ENCODE data around the gene KLHL29.

Gene KLHL29

GRCh38 chr2:23366720-23367119 lies 18.3 kb upstream of the KLHL29 start:
- CTCF ChIA-PET, result no interaction called here
- TF ChIP-seq, protein P1, sequence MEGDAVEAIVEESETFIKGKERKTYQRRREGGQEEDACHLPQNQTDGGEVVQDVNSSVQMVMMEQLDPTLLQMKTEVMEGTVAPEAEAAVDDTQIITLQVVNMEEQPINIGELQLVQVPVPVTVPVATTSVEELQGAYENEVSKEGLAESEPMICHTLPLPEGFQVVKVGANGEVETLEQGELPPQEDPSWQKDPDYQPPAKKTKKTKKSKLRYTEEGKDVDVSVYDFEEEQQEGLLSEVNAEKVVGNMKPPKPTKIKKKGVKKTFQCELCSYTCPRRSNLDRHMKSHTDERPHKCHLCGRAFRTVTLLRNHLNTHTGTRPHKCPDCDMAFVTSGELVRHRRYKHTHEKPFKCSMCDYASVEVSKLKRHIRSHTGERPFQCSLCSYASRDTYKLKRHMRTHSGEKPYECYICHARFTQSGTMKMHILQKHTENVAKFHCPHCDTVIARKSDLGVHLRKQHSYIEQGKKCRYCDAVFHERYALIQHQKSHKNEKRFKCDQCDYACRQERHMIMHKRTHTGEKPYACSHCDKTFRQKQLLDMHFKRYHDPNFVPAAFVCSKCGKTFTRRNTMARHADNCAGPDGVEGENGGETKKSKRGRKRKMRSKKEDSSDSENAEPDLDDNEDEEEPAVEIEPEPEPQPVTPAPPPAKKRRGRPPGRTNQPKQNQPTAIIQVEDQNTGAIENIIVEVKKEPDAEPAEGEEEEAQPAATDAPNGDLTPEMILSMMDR (conservative IDR thresholded peaks at IDR 0.05; ENCODE audit: low read depth), result no peak

GRCh38 chr2:23367760-23368159 lies 17.2 kb upstream of the KLHL29 start:
- TF ChIP-seq, protein P1 (conservative IDR thresholded peaks at IDR 0.05; ENCODE audit: low read depth), result no peak
- no peak overlapping the region for H3K27ac ChIP-seq
- peak; percentile 31 for DNase-seq (ENCODE audit: low spot score)
- CTCF ChIA-PET, result no interaction called here
- POLR2A ChIA-PET (ENCODE audit: low non-redundant PET), result no interaction called here

More at GRCh38 chr2:23366720-23367119, 18.3 kb upstream of the KLHL29 start:
- POLR2A ChIA-PET (ENCODE audit: low non-redundant PET), result no interaction called here
- H3K27ac ChIP-seq, result no peak overlapping the region
- no peak for DNase-seq (ENCODE audit: low spot score)

DNA sequence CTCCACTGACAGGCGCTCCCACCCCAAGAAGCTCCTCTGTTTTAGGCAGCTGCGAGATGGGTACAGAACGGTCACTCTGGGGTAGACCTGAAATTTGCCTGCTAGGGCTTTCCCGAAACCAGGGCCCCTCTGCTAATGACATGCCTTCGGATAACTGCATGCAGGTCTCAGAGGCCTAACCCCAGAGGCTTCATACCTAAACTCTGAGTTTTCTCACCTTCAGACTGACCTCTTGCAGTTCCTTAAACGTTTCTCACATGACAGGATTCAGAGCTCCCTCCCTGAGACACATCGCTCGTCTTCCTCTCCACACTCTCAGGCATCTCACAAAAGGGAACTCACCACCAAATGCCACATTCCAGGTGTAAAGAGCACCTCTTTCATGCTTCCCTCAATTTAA lies 11.3 kb upstream of the KLHL29 start:
- no peak for DNase-seq (ENCODE audit: low spot score)
- CTCF ChIA-PET, result no interaction called here
- POLR2A ChIA-PET (ENCODE audit: low non-redundant PET), result no interaction called here
- TF ChIP-seq, protein P1 (conservative IDR thresholded peaks at IDR 0.05; ENCODE audit: low read depth), result no peak
- H3K27ac ChIP-seq, result no peak overlapping the region

DNA sequence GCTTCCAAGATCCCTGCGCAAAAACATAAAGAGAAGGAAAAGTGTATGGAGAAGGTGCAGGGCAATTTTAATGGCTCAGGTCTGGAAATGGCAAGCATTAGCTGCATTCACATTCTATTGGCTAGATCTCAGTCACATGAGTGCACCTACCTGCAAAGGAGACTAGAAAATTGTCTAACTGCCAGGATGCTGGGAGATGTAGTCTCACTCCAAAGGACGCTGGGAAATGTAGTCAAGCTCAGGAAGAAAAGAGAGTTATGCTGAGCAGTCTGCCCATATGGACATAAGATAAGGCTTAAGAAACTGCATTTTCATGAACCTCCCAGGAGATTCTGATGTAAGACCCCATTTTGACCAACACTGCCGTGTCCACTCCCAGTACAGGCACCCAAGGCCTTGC lies 9.5 kb upstream of the KLHL29 start:
- peak; percentile 30 for DNase-seq (ENCODE audit: low spot score)
- TF ChIP-seq, protein P1 (conservative IDR thresholded peaks at IDR 0.05; ENCODE audit: low read depth), result no peak
- POLR2A ChIA-PET (ENCODE audit: low non-redundant PET), result no interaction called here

GRCh38 chr2:23376075-23376474 lies 8.9 kb upstream of the KLHL29 start:
- H3K27ac ChIP-seq, result no peak overlapping the region
- no peak for DNase-seq (ENCODE audit: low spot score)
- POLR2A ChIA-PET (ENCODE audit: low non-redundant PET), result no interaction called here
- TF ChIP-seq, protein P1 (conservative IDR thresholded peaks at IDR 0.05; ENCODE audit: low read depth), result no peak
- CTCF ChIA-PET, result no interaction called here

More for the DNA sequence above, 9.5 kb upstream of the KLHL29 start:
- CTCF ChIA-PET, result no interaction called here
- no peak overlapping the region for H3K27ac ChIP-seq

DNA sequence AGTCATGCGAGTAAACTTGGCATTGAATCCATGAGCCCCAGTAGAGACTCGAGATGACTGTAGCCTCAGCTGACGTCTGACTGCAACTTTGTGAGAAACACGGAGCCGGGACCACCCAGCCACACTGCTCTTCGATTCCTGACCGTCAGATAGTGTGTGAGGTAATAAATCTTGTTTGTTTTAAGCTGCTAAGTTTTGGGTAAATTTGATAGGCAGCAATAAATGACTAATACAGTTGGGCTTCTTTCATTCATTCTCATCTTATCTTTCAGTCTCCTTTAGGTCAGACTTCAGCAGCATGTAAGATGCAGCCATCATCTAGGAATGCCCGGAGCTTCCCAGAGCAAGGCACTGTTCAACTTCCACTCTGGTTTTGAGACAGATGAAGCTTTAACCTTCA lies 8.0 kb upstream of the KLHL29 start:
- H3K27ac ChIP-seq, result no peak overlapping the region
- no peak for DNase-seq (ENCODE audit: low spot score)
- CTCF ChIA-PET, result interaction anchor here (0.7 kb wide), 1 partner anchor 215 kb away, joined by 3 read pairs; no protein-coding TSS in a partner anchor
- POLR2A ChIA-PET (ENCODE audit: low non-redundant PET), result no interaction called here
- TF ChIP-seq, protein P1 (conservative IDR thresholded peaks at IDR 0.05; ENCODE audit: low read depth), result no peak

DNA sequence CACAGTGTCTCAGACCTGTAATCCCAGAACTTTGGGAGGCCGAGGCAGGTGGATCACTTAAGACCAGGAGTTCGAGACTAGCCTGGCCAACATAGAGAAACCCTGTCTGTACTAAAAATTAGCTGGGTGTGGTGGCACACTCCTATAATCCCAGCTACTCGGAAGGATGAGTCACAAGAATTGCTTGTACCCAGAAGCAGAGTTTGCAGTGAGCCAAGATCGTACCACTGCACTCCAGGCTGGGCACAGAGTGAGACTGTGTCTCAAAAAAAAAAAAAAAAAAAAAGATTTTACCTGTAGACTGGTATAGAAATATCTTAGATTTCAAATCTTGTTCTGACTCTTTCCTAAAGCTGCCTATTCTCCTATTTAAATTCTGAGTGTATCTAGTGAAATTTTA lies 7.2 kb upstream of the KLHL29 start:
- ChIA-PET CTCF (interaction anchor here (0.8 kb wide), 1 partner anchor 15 kb away, joined by 3 read pairs; no protein-coding TSS in a partner anchor), POLR2A (ENCODE audit: low non-redundant PET) (interaction anchor here (0.7 kb wide), 1 partner anchor 114 kb away, joined by 5 read pairs; no protein-coding TSS in a partner anchor)
- H3K27ac ChIP-seq, result no peak overlapping the region
- no peak for DNase-seq (ENCODE audit: low spot score)
- TF ChIP-seq, protein P1 (conservative IDR thresholded peaks at IDR 0.05; ENCODE audit: low read depth), result no peak

Data from RWPE1 (cell line).